Panc1 (cell line): Measurements from ENCODE around the gene DCUN1D4. TPM values are rescaled to one million over a fixed set of nuclear protein-coding genes. Genes with fewer than 3 reads are reported as not detected.

Experiments
- ATAC-seq: fragments of 200-7000 bp; cut with Tn5 transposase; 2 replicates; pipeline ENCODE4 v1.9.1; 2020; ENCODE audit warnings: mild to moderate bottlenecking, moderate library complexity
- BruUV-seq: library from RNA; stranded (reverse); fragments of 400-500 nt; replicated peaks from 2 replicates; lab custom pipeline; 2021; lab: Mats Ljungman, UMichigan
- CTCF ChIA-PET: fragments of 300-600 bp; sonication (Branson Sonifier 250); formaldehyde crosslinking; loops from one replicate; lab custom pipeline; 2022; ENCODE audit warnings: antibody characterized with exemption; lab: Charles Lee
- POLR2A ChIA-PET: fragments of 300-600 bp; sonication (Branson Sonifier 250); formaldehyde crosslinking; loops from one replicate; lab custom pipeline; 2022; ENCODE audit warnings: antibody characterized with exemption; lab: Charles Lee
- DNase-seq: peaks from one replicate; pipeline ENCODE4 v3.0.0-alpha.2; 2010; ENCODE audit warnings: low read depth, low spot score
- H3K27ac ChIP-seq: 2 replicates; pipeline ENCODE4 v1.5.1; 2011; ENCODE audit warnings: mild to moderate bottlenecking, low read length, inconsistent platforms
- H3K27me3 ChIP-seq: fragments of 200-500 bp; sonication (Bioruptor generic); 2 replicates; pipeline ENCODE4 v1.6.0; 2014; ENCODE audit warnings: low read length, inconsistent platforms; ENCODE audit not compliant: control insufficient read depth, insufficient read depth
- H3K36me3 ChIP-seq: fragments of 200-500 bp; sonication (Bioruptor generic); 2 replicates; pipeline ENCODE4 v1.5.1; 2014; ENCODE audit warnings: inconsistent platforms, mild to moderate bottlenecking, low read length, moderate library complexity; ENCODE audit not compliant: control insufficient read depth, insufficient read depth
- H3K4me1 ChIP-seq: 2 replicates; pipeline ENCODE4 v1.5.1; 2011; ENCODE audit warnings: inconsistent platforms, mild to moderate bottlenecking, low read length, moderate library complexity; ENCODE audit not compliant: control insufficient read depth, insufficient read depth
- H3K4me3 ChIP-seq, 2 experiments: 2 replicates each; pipeline ENCODE4 v1.5.1; 2011 to 2012; ENCODE audit warnings: low read depth in 2 of 2, low read length in 2 of 2, mild to moderate bottlenecking in 2 of 2, inconsistent platforms in 1 of 2, moderate library complexity in 1 of 2
- H3K9me3 ChIP-seq: fragments of 200-500 bp; sonication (Bioruptor generic); 2 replicates; pipeline ENCODE4 v1.5.1; 2014; ENCODE audit warnings: low read depth, mild to moderate bottlenecking, inconsistent platforms, low read length, moderate library complexity; ENCODE audit not compliant: control insufficient read depth, insufficient read depth
- CTCF ChIP-seq: fragments of 450-650 bp; IDR thresholded peaks from 2 replicates; pipeline ENCODE4 v1.5.1; 2017; ENCODE audit warnings: mild to moderate bottlenecking
- POLR2AphosphoS5 ChIP-seq: IDR thresholded peaks from 2 replicates; pipeline ENCODE4 v1.6.1; 2012; ENCODE audit warnings: mild to moderate bottlenecking, low read depth, low read length, moderate library complexity
- REST ChIP-seq, 2 experiments: IDR thresholded peaks; 2 replicates each; pipeline ENCODE4 v1.6.1; 2011 to 2012; ENCODE audit warnings: low read depth in 2 of 2, control low read depth in 1 of 2, low read length in 1 of 2, mild to moderate bottlenecking in 1 of 2, moderate library complexity in 1 of 2; ENCODE audit not compliant: insufficient read depth in 1 of 2
- SIN3A ChIP-seq: IDR thresholded peaks from 2 replicates; pipeline ENCODE4 v1.6.1; 2012; ENCODE audit warnings: low read depth, mild to moderate bottlenecking, low read length, moderate library complexity, borderline replicate concordance; ENCODE audit not compliant: insufficient read depth
- TCF7L2 ChIP-seq: IDR thresholded peaks from 2 replicates; pipeline ENCODE4 v1.6.1; 2011; ENCODE audit warnings: mild to moderate bottlenecking, low read depth, low read length, inconsistent platforms
- in situ Hi-C: cut with HindIII; loops from 2 replicates; pipeline ENCODE4 v1.10.0; 2016; ENCODE audit warnings: low sequenced_read_pairs, low pct_unique_long_range_greater_than_20kb
- intact Hi-C: fragments of 100-400 bp; cut with micrococcal nuclease; formaldehyde crosslinking; loops from one replicate; pipeline ENCODE4 v1.10.0; 2022; ENCODE audit not compliant: unreplicated experiment
- total RNA-seq: library from RNA; stranded (reverse); gene quantifications from one replicate; pipeline ENCODE4 v1.2.1, GENCODE V29; 2021; ENCODE audit not compliant: unreplicated experiment

Gene DCUN1D4
- total RNA-seq, 1 experiment from 2014 or later, result 64.6 TPM

- BruUV-seq, result no TSS peak
- ChIA-PET POLR2A (no interaction called here), CTCF (no interaction called here)
- no peaks in the 10 kb centered on the region for H3K36me3 ChIP-seq
- no peak overlapping the region for H3K27ac ChIP-seq
- intact Hi-C loops (no loop called here), in situ Hi-C loops (no loop called here)
- no peak overlapping the region for H3K4me3 ChIP-seq
- no peak for DNase-seq
- ATAC-seq, result no peak
- TF ChIP-seq SIN3A, result no peak
- no peak for TF ChIP-seq REST (IDR thresholded peaks at IDR 0.05; ENCODE audit: insufficient read depth in 1 of 2, low read depth in 2 of 2, low read length in 1 of 2)
- no peak for TF ChIP-seq TCF7L2
- TF ChIP-seq CTCF, result no peak
- no peak for TF ChIP-seq POLR2AphosphoS5
- no peaks in the 10 kb centered on the region for H3K9me3 ChIP-seq
- H3K4me1 ChIP-seq, result no peaks in the 10 kb centered on the region
- H3K27me3 ChIP-seq, result no peaks in the 10 kb centered on the region
These were observed 87.6 kb downstream of the DCUN1D4 start for GRCh38 chr4:51930557-51930956.

GRCh38 chr4:51931461-51931860, 88.5 kb downstream of the DCUN1D4 start:
- H3K9me3 ChIP-seq, result no peaks in the 10 kb centered on the region
- no TSS peak for BruUV-seq
- POLR2A ChIA-PET, result no interaction called here

More at GRCh38 chr4:51931461-51931860, 88.5 kb downstream of the DCUN1D4 start:
- Histone ChIP-seq H3K27me3 (no peaks in the 10 kb centered on the region), H3K27ac (no peak overlapping the region), H3K36me3 (no peaks in the 10 kb centered on the region), H3K4me1 (no peaks in the 10 kb centered on the region), H3K4me3 (no peak overlapping the region)
- no peak for TF ChIP-seq POLR2AphosphoS5
- no peak for TF ChIP-seq SIN3A
- TF ChIP-seq REST (IDR thresholded peaks at IDR 0.05; ENCODE audit: insufficient read depth in 1 of 2, low read depth in 2 of 2, low read length in 1 of 2), result no peak
- intact Hi-C loops, result no loop called here
- CTCF ChIA-PET, result no interaction called here
- DNase-seq, result no peak
- ATAC-seq, result no peak
- in situ Hi-C loops, result no loop called here
